OCI-LY1 (cell line): ENCODE data around the gene SPRED1.

Experiments used
- EZH2 ChIP-seq: fragments of 200-600 bp; sonication (generic), shearing (Covaris generic); IDR thresholded peaks from 2 replicates; pipeline ENCODE4 v1.8.0; 2017; ENCODE audit warnings: borderline replicate concordance, mixed run types, mild to moderate bottlenecking, antibody characterized with exemption, low read length, moderate library complexity, mixed read lengths
- TF ChIP-seq, protein P1 (sequence below): fragments of 200-600 bp; sonication (generic), shearing (Covaris generic); IDR thresholded peaks from 2 replicates; pipeline ENCODE4 v1.5.1; 2017; ENCODE audit warnings: mild to moderate bottlenecking, antibody characterized with exemption, low read length, moderate library complexity, mixed read lengths

GRCh38 chr15:38224486-38224885 is 28.1 kb upstream of the SPRED1 start:
- TF ChIP-seq, protein P1, sequence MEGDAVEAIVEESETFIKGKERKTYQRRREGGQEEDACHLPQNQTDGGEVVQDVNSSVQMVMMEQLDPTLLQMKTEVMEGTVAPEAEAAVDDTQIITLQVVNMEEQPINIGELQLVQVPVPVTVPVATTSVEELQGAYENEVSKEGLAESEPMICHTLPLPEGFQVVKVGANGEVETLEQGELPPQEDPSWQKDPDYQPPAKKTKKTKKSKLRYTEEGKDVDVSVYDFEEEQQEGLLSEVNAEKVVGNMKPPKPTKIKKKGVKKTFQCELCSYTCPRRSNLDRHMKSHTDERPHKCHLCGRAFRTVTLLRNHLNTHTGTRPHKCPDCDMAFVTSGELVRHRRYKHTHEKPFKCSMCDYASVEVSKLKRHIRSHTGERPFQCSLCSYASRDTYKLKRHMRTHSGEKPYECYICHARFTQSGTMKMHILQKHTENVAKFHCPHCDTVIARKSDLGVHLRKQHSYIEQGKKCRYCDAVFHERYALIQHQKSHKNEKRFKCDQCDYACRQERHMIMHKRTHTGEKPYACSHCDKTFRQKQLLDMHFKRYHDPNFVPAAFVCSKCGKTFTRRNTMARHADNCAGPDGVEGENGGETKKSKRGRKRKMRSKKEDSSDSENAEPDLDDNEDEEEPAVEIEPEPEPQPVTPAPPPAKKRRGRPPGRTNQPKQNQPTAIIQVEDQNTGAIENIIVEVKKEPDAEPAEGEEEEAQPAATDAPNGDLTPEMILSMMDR: no peak
- TF ChIP-seq EZH2: no peak
